ENCODE measurements around the gene DLEC1. TPM values are rescaled to one million over a fixed set of nuclear protein-coding genes. Genes with fewer than 3 reads are reported as not detected.

The DLEC1 gene
- total and polyA plus RNA-seq, 4 donors: 1.2 to 8.4 (median 7.0) TPM

- H3K9me3 ChIP-seq (ENCODE audit: control insufficient read depth, insufficient read depth, low read length): no peaks in the 10 kb centered on the region
- H3K36me3 ChIP-seq (ENCODE audit: control insufficient read depth, insufficient read depth, low read length): no peaks in the 10 kb centered on the region
- no peak overlapping the region for H3K4me3 ChIP-seq (ENCODE audit: low read depth, low read length)
- no peaks in the 10 kb centered on the region for H3K27me3 ChIP-seq (ENCODE audit: control insufficient read depth, insufficient read depth, low read length)
- DNase-seq (ENCODE audit: low read depth in 4 of 6, low spot score in 6 of 6): no peak
- H3K27ac ChIP-seq (ENCODE audit: low read depth, low read length): no peak overlapping the region
- no CpG with 5 or more reads among the region's 5 CpGs for WGBS (ENCODE audit: insufficient coverage)
- H3K4me1 ChIP-seq (ENCODE audit: control insufficient read depth, insufficient read depth, low read length): peaks cover 34% of the 10 kb centered on the region
Observed at GRCh38 chr3:38099518-38099917, 60.5 kb downstream of the DLEC1 start.

GRCh38 chr3:38100498-38100897 lies 61.5 kb downstream of the DLEC1 start:
- Histone ChIP-seq H3K36me3 (ENCODE audit: control insufficient read depth, insufficient read depth, low read length) (no peaks in the 10 kb centered on the region), H3K9me3 (ENCODE audit: control insufficient read depth, insufficient read depth, low read length) (no peaks in the 10 kb centered on the region), H3K4me1 (ENCODE audit: control insufficient read depth, insufficient read depth, low read length) (peaks cover 26% of the 10 kb centered on the region), H3K27ac (ENCODE audit: low read depth, low read length) (no peak overlapping the region), H3K4me3 (ENCODE audit: low read depth, low read length) (no peak overlapping the region), H3K27me3 (ENCODE audit: control insufficient read depth, insufficient read depth, low read length) (no peaks in the 10 kb centered on the region)
- no CpG with 5 or more reads among the region's 3 CpGs for WGBS (ENCODE audit: insufficient coverage)
- no peak for DNase-seq (ENCODE audit: low read depth in 4 of 6, low spot score in 6 of 6)

- Histone ChIP-seq H3K9me3 (ENCODE audit: control insufficient read depth, insufficient read depth, low read length) (no peaks in the 10 kb centered on the region), H3K4me1 (ENCODE audit: control insufficient read depth, insufficient read depth, low read length) (peaks cover 12% of the 10 kb centered on the region), H3K27me3 (ENCODE audit: control insufficient read depth, insufficient read depth, low read length) (no peaks in the 10 kb centered on the region), H3K27ac (ENCODE audit: low read depth, low read length) (no peak overlapping the region), H3K4me3 (ENCODE audit: low read depth, low read length) (no peak overlapping the region), H3K36me3 (ENCODE audit: control insufficient read depth, insufficient read depth, low read length) (no peaks in the 10 kb centered on the region)
- WGBS (ENCODE audit: insufficient coverage): 100% methylated on average over 1 of the region's 6 CpGs
- DNase-seq (ENCODE audit: low read depth in 4 of 6, low spot score in 6 of 6): no peak
Observed at GRCh38 chr3:38101811-38102443, 62.9 kb downstream of the DLEC1 start.

- no peaks in the 10 kb centered on the region for H3K36me3 ChIP-seq (ENCODE audit: control insufficient read depth, insufficient read depth, low read length)
- no peak overlapping the region for H3K4me3 ChIP-seq (ENCODE audit: low read depth, low read length)
- 67% methylated on average over 1 of the region's 1 CpG for WGBS (ENCODE audit: insufficient coverage)
- no peak for DNase-seq (ENCODE audit: low read depth in 4 of 6, low spot score in 6 of 6)
- H3K4me1 ChIP-seq (ENCODE audit: control insufficient read depth, insufficient read depth, low read length): peaks cover 12% of the 10 kb centered on the region
- H3K27me3 ChIP-seq (ENCODE audit: control insufficient read depth, insufficient read depth, low read length): no peaks in the 10 kb centered on the region
- no peak overlapping the region for H3K27ac ChIP-seq (ENCODE audit: low read depth, low read length)
- no peaks in the 10 kb centered on the region for H3K9me3 ChIP-seq (ENCODE audit: control insufficient read depth, insufficient read depth, low read length)
Observed at GRCh38 chr3:38102444-38102814, 63.4 kb downstream of the DLEC1 start.

GRCh38 chr3:38105525-38105924 lies 66.5 kb downstream of the DLEC1 start:
- H3K4me1 ChIP-seq (ENCODE audit: control insufficient read depth, insufficient read depth, low read length): no peaks in the 10 kb centered on the region
- WGBS (ENCODE audit: insufficient coverage): no CpG with 5 or more reads among the region's 1 CpG
- H3K4me3 ChIP-seq (ENCODE audit: low read depth, low read length): no peak overlapping the region
- H3K9me3 ChIP-seq (ENCODE audit: control insufficient read depth, insufficient read depth, low read length): no peaks in the 10 kb centered on the region
- H3K36me3 ChIP-seq (ENCODE audit: control insufficient read depth, insufficient read depth, low read length): peaks cover 13% of the 10 kb centered on the region
- no peak for DNase-seq (ENCODE audit: low read depth in 4 of 6, low spot score in 6 of 6)
- no peaks in the 10 kb centered on the region for H3K27me3 ChIP-seq (ENCODE audit: control insufficient read depth, insufficient read depth, low read length)
- no peak overlapping the region for H3K27ac ChIP-seq (ENCODE audit: low read depth, low read length)

GRCh38 chr3:38107911-38108648 lies 69.1 kb downstream of the DLEC1 start:
- WGBS (ENCODE audit: insufficient coverage): 88% methylated on average over 6 of the region's 7 CpGs

GRCh38 chr3:38108649-38109579 lies 69.9 kb downstream of the DLEC1 start:
- 83% methylated on average over 9 of the region's 11 CpGs for WGBS (ENCODE audit: insufficient coverage)
- H3K9me3 ChIP-seq (ENCODE audit: control insufficient read depth, insufficient read depth, low read length): no peaks in the 10 kb centered on the region
- peaks cover 16% of the 10 kb centered on the region for H3K36me3 ChIP-seq (ENCODE audit: control insufficient read depth, insufficient read depth, low read length)
- no peak overlapping the region for H3K27ac ChIP-seq (ENCODE audit: low read depth, low read length)
- no peaks in the 10 kb centered on the region for H3K4me1 ChIP-seq (ENCODE audit: control insufficient read depth, insufficient read depth, low read length)
- no peak for DNase-seq (ENCODE audit: low read depth in 4 of 6, low spot score in 6 of 6)
- H3K27me3 ChIP-seq (ENCODE audit: control insufficient read depth, insufficient read depth, low read length): no peaks in the 10 kb centered on the region
- H3K4me3 ChIP-seq (ENCODE audit: low read depth, low read length): no peak overlapping the region

More at GRCh38 chr3:38107911-38108648, 69.1 kb downstream of the DLEC1 start:
- Histone ChIP-seq H3K4me3 (ENCODE audit: low read depth, low read length) (no peak overlapping the region), H3K27me3 (ENCODE audit: control insufficient read depth, insufficient read depth, low read length) (no peaks in the 10 kb centered on the region), H3K27ac (ENCODE audit: low read depth, low read length) (no peak overlapping the region), H3K36me3 (ENCODE audit: control insufficient read depth, insufficient read depth, low read length) (peaks cover 16% of the 10 kb centered on the region), H3K9me3 (ENCODE audit: control insufficient read depth, insufficient read depth, low read length) (no peaks in the 10 kb centered on the region), H3K4me1 (ENCODE audit: control insufficient read depth, insufficient read depth, low read length) (no peaks in the 10 kb centered on the region)
- no peak for DNase-seq (ENCODE audit: low read depth in 4 of 6, low spot score in 6 of 6)

- no peaks in the 10 kb centered on the region for H3K4me1 ChIP-seq (ENCODE audit: control insufficient read depth, insufficient read depth, low read length)
- WGBS (ENCODE audit: insufficient coverage): 93% methylated on average over 17 of the region's 17 CpGs
Observed at GRCh38 chr3:38109580-38110313, 70.7 kb downstream of the DLEC1 start.

More at GRCh38 chr3:38109580-38110313, 70.7 kb downstream of the DLEC1 start:
- Histone ChIP-seq H3K9me3 (ENCODE audit: control insufficient read depth, insufficient read depth, low read length) (no peaks in the 10 kb centered on the region), H3K4me3 (ENCODE audit: low read depth, low read length) (no peak overlapping the region), H3K27ac (ENCODE audit: low read depth, low read length) (no peak overlapping the region), H3K36me3 (ENCODE audit: control insufficient read depth, insufficient read depth, low read length) (peaks cover 22% of the 10 kb centered on the region), H3K27me3 (ENCODE audit: control insufficient read depth, insufficient read depth, low read length) (no peaks in the 10 kb centered on the region)
- DNase-seq (ENCODE audit: low read depth in 4 of 6, low spot score in 6 of 6): no peak

Measured in spinal cord (tissue), 10 donors.